Measurements from ENCODE around the gene FANCF.

The FANCF gene

GRCh38 chr11:22624742-22625447, 728 bp downstream of the FANCF start:
- DNase-seq (ENCODE audit: low read depth): peak; percentile 49

- DNase-seq (ENCODE audit: low read depth): no peak
These were observed 7.8 kb downstream of the FANCF start for GRCh38 chr11:22617868-22618267.

- DNase-seq (ENCODE audit: low read depth): no peak
These were observed 21.7 kb downstream of the FANCF start for GRCh38 chr11:22603933-22604332.

- no peak for DNase-seq (ENCODE audit: low read depth)
These were observed 23.1 kb downstream of the FANCF start for GRCh38 chr11:22602504-22602903.

GRCh38 chr11:22599458-22599857, 26.2 kb downstream of the FANCF start:
- no peak for DNase-seq (ENCODE audit: low read depth)

- no peak for DNase-seq (ENCODE audit: low read depth)
These were observed 28.6 kb downstream of the FANCF start for GRCh38 chr11:22597062-22597461.

GRCh38 chr11:22584976-22585375, 40.6 kb downstream of the FANCF start:
- no peak for DNase-seq (ENCODE audit: low read depth)

GRCh38 chr11:22583963-22584492, 41.6 kb downstream of the FANCF start:
- no peak for DNase-seq (ENCODE audit: low read depth)

- no peak for DNase-seq (ENCODE audit: low read depth)
These were observed 43.5 kb downstream of the FANCF start for GRCh38 chr11:22582151-22582410.

GRCh38 chr11:22581354-22582150, 44.1 kb downstream of the FANCF start:
- DNase-seq (ENCODE audit: low read depth): no peak

GRCh38 chr11:22577854-22578253, 47.8 kb downstream of the FANCF start:
- DNase-seq (ENCODE audit: low read depth): no peak

Measured in activated T-cell treated with anti-CD3 and anti-CD28 coated beads for 1 hour (primary cell).